Activated naive CD4-positive, alpha-beta T cell treated with anti-CD3 and anti-CD28 coated beads, Interleukin-2, amount 50 U/mL, for 16 hours (primary cell): Measurements from ENCODE around the gene DDX27.

Source experiments
- DNase-seq: peaks from one replicate; pipeline ENCODE4 v3.0.0-alpha.2; 2020

The DDX27 gene

DNA sequence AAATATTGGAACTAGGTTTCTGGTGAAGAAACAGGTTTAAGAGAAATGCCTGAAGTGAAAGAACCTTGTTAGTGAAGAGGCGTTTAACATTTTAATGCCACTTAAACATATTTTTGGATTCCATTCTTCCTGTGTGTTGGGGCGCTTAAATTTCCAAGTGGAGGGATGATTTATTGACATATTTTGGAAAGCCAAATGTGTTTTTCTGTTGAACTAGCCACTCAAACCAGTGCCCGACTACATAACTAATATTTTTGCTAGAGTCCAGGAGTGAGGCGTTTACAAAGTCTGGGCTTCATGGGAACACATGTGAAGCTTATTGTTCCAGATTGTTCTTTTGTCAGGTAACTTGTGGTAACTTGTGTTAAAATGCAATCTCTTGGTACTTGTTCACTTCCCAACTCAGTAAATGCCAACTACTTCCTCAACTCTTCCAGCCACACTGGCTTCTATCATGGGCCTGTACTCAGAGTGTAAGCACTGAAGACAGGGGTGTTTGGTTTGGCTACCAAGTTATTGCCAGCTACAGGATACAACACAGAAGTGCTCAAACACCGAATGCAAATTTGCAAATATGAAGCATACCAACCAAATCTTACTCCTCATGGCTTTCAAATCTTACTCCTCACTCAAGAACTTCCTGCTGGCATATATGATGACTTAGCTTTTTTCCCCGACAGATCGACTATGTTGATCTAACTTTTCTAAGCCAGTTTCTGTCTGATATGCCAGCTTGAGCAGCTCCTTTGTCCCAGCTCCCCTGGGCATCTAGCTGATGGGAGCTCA lies 60.7 kb downstream of the DDX27 start:
- DNase-seq, result no peak

DNA sequence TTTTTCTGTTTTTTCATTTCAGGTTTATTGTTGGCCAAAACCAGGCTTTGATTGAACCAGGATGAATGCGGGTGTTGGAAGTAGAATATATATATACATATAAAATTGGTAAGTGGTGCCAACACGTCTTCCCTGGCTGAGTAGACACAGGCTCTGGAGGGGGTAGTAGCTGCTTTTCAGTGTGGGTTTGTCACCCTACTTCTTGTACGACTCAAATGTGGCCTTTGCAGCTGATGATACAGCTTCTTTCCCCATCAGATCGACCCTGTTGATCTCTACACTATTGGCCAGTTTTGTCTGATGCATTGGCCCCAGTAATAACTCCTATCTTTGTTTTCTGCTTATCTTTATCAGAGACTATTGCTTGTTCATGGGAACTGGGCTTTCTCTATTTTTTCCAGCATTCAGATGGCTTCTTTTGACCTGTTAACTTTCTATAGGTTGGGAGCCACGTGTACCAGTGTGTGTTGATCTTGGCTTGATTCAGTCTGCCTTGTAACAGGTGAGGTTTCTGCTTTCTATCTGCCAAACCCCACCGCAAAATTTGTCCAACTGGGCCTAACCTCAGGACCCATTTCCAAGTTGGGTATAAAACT lies 61.3 kb downstream of the DDX27 start:
- no peak for DNase-seq

DNA sequence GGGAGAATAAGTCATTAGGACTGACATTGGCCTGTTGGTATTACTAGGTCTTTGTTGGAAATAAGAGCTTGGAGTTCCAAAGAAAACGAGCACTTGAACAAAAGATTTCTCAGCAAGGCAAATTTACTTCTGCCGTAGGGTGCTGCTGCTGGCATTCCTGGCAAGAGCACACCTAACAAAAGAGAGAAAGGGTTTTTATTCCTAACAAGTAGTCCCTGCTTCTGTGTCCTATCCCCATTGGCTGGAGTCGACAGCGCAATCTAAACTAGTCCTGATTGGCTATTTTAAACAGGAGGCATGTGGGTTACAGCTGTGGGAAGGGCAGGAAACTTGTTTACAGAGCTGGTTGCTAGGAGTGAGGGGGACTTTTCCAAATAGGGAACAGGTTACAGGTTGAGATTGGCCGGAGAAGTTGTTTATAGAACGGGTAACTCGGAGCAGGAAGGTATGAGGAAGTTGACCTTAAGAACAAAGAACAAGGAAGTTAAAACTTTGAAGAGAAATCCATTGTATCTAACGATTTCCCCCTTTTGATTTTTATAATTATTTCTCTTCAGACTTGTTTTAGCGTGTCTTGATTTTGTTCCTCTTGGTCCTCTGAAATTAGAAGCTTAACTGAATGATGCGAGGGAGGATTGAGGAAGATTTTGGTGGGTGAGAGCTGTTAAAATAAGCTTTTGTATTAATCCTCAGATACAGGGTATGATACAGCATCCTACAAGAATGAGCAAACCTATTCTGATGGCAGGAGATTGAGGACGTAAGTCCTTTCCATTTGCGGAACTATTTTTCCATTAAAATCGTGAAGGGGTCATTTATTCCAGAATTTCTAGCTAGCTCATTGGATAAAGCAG lies 62.1 kb downstream of the DDX27 start:
- no peak for DNase-seq

DNA sequence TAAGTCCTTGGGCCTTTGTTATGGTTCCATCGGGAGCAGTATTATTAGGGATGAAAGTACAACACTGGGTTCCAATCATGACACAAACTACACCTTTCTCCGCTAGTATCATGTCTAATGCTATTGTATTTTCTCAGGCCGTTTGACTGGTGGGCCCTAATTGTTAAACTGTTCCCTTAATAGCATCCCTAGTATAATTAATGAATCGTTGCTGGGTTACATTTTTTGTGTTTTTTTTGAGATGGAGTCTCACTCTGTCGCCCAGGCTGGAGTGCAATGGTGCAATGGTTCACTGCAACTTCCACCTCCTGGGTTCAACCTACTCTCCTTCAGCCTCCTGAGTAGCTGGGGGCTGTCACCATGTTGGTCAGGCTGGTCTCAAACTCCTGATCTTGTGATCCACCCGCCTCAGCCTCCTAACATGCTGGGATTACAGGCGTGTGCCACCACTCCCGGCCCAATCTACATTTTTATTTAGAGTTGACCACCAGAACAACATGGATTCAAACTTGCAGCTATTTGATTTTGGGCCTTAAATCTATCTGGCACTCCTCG lies 62.8 kb downstream of the DDX27 start:
- DNase-seq, result no peak

DNA sequence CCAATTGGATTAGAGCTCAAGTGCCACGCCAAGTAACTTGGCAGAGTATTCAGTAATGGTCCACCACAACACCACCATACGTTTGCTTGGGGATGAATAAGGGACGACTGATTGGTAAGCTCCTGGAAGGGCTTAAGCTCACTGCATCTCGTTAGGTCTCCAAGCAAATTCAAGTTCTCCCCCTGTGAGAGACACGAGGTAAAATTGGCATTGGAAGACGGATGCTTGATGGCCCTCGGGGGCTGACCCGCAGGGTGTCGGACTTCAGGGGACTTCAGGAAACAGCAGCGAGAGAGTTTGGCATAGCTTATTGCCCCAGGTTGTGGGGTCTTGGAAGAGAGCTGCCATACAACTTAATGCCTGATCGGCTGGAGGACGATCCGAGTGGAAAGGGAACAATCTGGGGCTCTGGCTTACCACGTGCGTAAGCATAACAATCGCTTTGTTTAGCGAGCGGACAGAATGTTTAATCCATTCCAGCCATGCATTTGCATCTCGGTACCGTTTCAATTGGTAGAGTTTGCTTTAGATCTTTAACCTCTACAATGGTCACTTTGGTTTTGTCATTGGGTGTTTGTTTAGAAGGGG lies 63.5 kb downstream of the DDX27 start:
- DNase-seq, result no peak

DNA sequence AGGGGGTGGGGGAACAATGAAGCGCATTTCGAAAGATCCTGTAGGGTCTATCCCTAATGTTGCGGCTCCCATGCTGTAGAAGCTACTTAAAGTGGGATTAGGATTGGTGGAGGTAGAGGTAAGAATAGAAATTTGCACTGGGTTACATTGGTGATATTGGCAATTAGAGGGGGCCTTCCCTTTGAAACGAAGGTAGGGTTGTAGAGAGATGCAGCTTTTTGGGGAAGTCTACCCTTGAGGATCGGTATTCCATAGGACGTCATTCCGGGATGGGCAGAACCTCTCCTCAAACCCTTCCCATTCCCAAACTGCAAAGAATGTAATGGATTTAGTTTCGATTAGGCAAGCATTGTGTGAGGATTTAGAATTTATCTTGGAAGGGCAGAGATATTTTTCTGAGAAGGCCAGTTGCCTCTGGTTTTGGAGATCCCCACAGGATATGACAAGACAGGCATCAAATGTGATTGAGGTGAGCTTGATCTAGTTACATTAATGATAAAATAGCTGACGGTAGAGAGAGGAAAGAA lies 64.0 kb downstream of the DDX27 start:
- no peak for DNase-seq

DNA sequence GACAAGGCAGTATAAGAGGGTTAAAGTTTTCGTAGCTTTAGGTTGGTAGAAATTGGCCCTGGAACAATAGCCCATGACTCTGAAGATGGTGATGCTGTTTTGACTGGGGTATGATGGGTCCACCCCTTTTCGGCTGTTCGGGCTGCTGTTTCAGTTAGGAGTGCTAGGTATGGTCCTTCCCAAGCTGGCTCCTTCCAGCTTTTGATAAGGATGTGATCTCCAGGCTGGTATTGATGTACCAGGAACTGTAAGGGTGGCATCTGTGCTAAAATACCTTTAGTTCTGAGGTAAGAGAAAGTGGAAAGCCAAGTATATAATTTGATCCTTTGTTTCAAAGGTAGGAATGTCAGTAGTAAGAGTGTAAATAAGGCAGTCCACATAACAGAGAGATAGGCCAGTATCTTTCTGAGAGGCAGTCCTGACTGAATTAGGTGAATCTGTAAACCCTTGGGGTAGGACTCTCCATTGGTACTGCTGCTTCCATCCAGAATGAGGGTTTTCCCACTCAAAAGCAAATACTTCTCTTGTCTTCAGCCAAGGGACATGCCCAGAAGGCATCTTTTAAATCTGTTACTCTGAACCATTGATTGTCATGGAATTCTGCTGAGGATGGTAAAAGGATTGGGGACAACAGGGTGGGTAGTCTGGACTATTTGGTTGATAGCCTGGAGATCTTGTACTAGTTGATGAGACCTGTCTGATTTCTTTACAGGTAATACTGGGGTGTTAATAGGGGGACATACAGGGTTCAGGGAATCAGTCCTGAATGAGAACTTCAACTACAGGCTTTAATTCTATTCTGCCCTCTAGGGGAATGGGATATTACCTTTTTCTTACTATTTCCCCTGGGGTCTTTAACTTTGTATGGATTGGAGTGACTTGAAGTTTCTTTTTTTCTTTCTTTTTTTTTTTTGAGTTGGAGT lies 64.7 kb downstream of the DDX27 start:
- DNase-seq, result no peak

DNA sequence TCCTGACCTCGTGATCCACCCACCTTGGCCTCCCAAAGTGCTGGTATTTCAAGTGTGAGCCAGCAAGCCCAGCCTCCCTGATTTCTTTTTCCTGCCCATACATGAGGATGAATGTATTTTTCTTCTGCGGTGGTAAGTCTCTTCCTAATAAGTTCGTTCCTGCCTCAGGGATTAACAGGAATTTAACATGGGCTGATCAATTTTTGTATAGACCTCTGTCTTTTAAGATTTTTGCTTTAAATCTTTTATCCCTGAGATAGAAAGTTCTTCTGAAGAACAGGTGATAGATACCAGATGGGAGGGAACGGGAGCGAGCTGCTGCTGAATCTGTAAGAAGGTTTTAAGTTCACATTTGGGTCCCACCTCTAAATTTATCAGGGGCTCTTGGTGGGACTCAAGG lies 65.6 kb downstream of the DDX27 start:
- no peak for DNase-seq

DNA sequence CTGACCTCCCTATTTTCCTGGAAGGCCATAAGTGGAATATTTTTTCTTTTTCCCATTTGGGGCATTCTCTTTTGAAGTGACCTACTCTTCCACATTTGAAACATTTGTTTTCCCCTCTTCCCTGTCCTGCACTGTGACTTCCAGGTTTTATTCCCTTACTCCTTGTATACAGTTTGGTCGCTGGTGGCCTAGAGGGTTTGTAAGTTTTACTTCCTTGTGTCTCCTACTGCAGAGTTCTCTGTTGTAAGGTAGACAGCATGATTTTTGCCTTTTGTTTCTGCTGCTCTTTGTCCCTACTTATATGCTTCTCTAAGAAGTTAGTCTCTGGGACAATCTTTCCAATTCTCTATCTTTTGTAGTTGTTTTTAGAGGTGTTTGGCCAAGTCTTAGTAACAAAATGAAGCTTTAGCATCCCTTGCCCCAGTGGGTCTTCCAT lies 66.0 kb downstream of the DDX27 start:
- no peak for DNase-seq

DNA sequence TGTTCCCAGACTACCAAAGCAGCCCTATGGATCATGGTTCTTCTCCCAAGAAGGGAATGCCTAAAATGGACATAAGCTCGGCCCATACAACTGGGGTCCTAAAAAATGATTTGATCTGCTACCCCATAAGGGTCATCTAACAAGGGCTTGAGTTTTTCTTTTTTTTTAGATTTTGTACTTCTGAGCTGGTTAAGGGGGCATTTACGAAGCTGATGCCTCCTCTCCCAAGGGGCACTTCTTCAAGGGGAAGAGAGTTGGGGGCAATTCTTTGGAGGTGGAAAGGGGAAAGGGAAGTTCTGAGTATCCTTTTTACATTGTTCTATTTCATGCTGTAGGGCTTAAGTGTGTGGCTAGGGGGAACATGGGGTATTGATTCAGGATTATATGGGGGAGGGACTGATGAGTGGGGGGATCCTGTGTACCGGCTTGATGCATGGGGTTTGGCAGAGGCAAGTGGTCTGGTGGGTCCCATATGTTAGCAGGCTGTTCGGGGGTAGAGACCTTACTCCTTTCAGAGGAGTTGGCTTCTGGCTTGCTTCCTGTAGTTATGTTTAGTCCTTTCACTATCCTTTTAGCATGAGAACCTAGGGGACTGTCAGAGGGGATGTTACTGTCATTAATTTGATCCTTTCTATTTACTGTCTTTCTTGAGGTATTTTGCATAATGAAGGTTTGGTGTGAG lies 66.7 kb downstream of the DDX27 start:
- no peak for DNase-seq

DNA sequence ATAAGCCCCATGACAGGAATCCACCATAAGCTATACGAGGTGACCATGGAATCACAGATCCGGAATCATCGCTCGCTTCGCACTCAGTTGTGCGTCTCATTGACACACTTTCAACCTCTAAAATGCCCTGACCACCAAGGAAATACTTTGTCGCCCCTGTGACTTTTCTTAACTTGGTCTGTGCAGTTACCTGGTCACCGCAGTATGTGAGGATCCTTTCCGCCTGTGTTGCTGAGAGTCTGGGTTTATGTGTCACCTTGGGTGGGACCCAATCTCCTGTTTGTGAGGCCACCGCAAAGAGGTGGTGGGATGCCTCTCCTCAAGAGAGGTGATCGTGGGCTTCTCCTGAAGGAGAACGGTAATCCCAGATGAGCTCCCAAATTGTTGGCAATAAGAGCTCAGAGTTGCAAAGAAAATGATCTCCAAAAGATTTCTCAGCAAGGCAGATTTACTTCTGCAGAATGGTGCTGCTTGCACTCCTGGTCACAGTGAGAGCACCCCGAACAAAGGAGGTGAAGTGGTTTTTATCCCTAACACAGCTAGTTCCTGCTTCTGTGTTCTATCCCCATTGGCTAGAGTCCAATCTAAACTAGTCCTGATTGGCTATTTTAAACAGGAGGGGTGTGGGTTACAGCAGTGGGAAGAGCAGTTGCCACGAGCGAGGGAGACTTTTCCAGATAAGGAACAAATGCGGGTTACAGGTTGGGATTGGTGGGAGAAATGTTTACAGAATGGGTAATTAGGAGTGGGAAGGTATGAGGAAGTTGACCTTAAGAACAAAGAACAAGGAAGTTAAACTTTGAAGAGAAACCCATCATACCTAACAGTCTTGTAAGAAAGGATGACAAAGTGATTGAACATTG lies 67.7 kb downstream of the DDX27 start:
- DNase-seq, result no peak

DNA sequence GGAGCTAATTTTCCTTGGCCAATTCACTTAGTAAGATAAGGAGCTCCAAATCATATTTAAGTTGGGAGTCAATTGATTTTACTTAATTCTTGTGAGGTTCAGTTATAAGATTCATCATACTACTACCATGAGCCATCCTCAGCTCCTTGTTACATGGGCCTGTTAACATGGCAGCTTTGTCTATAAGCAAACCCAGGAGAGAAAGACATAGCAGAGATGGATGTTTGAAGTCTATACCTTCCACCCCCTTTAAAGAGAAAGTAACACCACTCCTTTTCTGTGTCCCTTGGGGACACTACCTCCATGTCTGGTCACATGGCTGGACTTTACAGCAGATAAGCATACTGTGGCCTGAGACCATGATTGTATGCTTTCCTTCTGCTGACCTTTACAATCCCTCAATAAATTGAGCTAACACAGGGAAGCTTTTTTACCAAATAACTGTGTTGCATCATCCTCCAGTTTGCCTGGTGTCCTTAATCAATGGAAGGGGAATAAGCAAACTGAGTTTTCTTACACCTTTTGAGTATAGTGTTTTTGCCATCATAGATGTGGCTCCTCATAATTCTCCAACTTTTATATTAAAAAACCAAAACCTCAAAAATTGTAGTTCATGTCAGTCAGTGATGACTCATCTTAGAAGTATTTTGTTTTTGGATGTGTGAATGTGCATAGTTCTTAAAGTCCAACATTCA lies 68.5 kb downstream of the DDX27 start:
- DNase-seq, result no peak

DNA sequence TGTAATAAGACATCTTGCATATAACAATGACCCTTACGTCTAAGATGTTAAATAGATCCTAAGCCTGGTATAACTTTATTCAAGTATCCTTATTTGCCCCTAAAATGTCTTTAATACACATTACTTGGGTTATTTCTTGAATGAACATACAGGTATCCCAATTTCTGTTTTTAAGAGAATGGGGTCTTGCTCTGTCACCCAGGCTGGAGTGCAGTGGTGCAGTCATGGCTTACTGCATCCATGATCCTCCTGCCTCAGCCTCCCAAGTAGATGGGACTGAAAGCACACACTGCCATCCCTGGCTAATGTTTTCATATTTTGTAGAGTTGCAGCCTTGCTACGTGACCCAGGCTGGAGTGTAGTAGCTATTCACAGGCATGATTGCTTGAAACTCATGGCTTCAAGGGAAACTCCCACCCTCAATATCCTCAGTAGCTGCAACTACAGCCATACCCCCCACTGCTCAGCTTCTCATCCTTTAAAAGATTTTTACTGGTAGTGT lies 69.1 kb downstream of the DDX27 start:
- no peak for DNase-seq

DNA sequence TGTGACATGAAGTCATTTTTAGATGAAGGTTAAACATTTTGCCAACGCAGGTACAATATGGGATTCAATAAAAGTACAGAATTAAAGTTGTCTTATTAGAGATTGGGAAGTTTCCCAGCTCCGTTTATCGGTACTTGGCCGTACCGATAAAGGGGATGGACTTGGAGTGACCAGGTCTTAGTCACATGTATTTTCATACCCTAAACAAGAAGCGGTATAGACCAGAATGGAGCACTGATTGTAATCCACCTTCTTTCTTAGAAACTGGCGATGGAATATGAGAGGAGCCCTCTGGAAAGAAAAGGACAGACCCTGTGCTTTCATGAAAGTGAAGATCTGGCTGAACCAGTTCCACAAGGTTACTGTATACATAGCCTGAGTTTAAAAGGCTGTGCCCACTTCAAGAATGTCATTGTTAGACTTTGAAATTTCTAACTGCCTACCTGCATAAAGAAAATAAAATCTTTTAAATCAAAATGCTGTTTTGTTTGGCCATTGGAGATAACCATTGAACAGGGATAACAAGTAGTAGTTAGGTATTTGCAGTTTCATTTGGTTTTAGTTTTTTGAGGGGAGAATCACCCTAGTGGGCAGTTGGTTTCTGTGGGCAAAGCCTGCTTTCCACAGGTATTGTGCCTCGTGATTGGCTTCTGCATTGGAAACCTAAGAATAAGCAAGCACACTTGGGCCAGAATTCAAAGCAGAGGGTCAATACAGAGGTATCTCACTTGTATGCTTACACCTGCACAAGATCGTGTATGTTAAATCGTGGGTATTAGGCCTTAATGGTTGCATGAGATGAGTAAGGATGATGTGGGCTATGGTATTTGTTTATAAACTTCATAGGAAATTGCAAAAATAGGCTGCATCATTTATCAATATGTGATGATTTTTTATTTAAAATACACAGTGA lies 69.8 kb downstream of the DDX27 start:
- DNase-seq, result no peak

DNA sequence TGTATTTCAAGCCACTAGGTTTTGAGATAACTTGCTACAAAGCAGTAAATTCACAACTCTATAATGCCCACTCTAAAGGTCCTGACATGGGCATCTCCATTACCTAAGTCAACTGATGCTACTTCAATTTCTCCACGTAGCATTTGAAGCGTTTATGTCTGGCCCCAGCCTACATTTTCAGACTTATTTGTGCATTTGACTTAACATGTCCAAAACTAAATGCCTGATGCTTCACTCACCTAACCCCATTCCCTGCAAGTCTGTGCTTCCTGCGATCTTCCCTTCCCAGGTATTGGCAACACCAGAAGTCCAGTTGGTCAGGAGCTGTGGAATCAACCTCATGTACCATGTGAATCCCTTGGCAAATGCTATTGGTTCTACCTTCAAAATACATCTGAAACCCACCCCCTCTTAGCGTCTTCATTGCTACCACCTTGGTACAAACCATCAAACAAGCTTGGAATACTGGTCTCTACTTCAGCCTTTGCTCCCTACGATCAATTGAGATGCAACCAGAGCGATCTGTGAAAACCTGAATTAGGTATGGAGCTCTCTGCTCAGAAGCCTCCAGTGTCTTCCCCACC lies 71.5 kb downstream of the DDX27 start:
- no peak for DNase-seq

DNA sequence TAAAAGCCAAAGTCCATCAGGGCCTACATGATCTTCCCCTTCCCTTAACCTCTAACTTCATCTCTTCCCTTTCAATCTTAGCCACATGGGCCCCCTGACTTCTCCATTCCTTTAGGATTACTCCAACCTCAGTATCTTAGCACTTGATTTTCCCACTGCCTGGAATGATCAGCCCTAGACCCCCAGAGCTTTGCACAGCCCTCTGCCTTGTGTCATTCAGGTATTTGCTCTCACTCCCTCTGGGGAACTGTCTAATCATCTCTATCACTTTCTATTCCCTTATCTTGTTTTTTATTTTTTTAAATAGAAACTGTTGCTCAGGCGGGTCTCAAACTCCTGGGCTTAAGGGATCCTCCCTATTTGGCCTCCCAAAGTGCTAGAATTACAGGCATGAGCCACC lies 72.0 kb downstream of the DDX27 start:
- DNase-seq, result no peak

DNA sequence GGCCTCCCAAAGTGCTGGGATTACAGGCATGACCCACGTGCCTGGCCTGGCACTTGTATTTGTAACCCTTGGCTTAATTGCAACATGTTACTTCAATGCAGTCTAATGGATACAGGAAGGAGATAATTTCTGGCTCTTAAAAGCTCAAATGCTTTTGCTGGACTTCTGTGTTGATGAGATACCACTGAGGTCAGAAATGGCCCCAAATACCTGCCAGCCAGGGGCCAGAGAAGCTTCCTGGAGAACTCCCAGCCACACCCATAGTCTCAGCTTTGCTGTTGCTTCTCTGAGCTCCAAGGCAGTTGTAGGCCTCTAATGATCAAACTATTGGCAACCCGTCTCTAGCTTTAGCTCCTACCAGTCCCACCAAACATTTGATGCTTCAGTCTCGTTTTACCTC lies 72.8 kb downstream of the DDX27 start:
- DNase-seq, result no peak

DNA sequence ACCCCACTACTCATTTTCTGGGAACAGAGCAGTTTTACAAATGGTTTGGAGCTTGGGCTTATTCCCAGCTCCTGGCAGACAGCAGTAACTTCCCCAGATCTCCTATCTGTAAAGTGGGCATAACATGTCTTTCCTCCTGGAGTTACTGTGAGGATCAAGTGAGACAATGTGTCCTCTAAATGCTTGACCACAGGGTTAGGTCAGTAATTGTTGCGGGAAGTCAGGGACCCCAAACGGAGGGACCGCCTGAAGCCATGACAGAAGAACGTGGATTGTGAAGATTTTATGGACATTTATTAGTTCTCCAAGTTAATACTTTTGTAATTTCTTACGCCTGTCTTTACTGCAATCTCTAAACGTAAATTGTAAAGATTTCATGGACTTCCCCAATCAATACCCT lies 73.9 kb downstream of the DDX27 start:
- no peak for DNase-seq
